Endometrial microvascular endothelial cells (primary cell): ENCODE data around the gene SF3B2. TPM values are rescaled to one million over a fixed set of nuclear protein-coding genes. Genes with fewer than 3 reads are reported as not detected.

ENCODE experiments used
- total RNA-seq: library from RNA; depleted of rRNA; stranded (reverse); fragments of >200 nt; gene quantifications from one replicate; pipeline ENCODE4 v1.2.3, GENCODE V29; 2015; ENCODE audit errors: inconsistent ontology term

The SF3B2 gene
- total RNA-seq, 1 donor from 2014 or later: 134 TPM

Other genes starting within 250 kb of the SF3B2 start
- gene SNX32, start 218.4 kb upstream of the SF3B2 start, total RNA-seq: not detected
- gene CFL1, start 194.2 kb upstream of the SF3B2 start, total RNA-seq: 2,359 TPM
- gene MUS81, start 191.9 kb upstream of the SF3B2 start, total RNA-seq: 50.1 TPM
- 81.8 TPM for gene EFEMP2, start 179.6 kb upstream of the SF3B2 start, total RNA-seq
- not detected for gene CTSW, start 172.5 kb upstream of the SF3B2 start, total RNA-seq
- 154 TPM for gene FIBP, start 163.9 kb upstream of the SF3B2 start, total RNA-seq
- gene CCDC85B, start 161.7 kb upstream of the SF3B2 start, total RNA-seq: 133 TPM
- gene FOSL1, start 152.0 kb upstream of the SF3B2 start, total RNA-seq: 81.7 TPM
- 9.8 TPM for gene C11orf68, start 133.3 kb upstream of the SF3B2 start, total RNA-seq
- 151 TPM for gene DRAP1, start 132.9 kb upstream of the SF3B2 start, total RNA-seq
- not detected for gene TSGA10IP, start 106.9 kb upstream of the SF3B2 start, total RNA-seq
- 34.7 TPM for gene SART1, start 90.6 kb upstream of the SF3B2 start, total RNA-seq
- gene EIF1AD, start 50.2 kb upstream of the SF3B2 start, total RNA-seq: 36.8 TPM
- gene BANF1, start 49.9 kb upstream of the SF3B2 start, total RNA-seq: 118 TPM
- gene CST6, start 40.4 kb upstream of the SF3B2 start, total RNA-seq: not detected
- gene CATSPER1, start 25.9 kb upstream of the SF3B2 start, total RNA-seq: under 0.01 TPM
- not detected for gene GAL3ST3, start 3.2 kb upstream of the SF3B2 start, total RNA-seq
- gene PACS1, start 17.9 kb downstream of the SF3B2 start, total RNA-seq: 17.7 TPM
- gene KLC2, start 205.3 kb downstream of the SF3B2 start, total RNA-seq: 21.6 TPM
- 190 TPM for gene RAB1B, start 216.3 kb downstream of the SF3B2 start, total RNA-seq
- gene CNIH2, start 225.8 kb downstream of the SF3B2 start, total RNA-seq: not detected
- gene YIF1A, start 236.8 kb downstream of the SF3B2 start, total RNA-seq: 171 TPM
- not detected for gene TMEM151A, start 239.5 kb downstream of the SF3B2 start, total RNA-seq